ENCODE data around the gene DIS3L2.

The DIS3L2 gene

DNA sequence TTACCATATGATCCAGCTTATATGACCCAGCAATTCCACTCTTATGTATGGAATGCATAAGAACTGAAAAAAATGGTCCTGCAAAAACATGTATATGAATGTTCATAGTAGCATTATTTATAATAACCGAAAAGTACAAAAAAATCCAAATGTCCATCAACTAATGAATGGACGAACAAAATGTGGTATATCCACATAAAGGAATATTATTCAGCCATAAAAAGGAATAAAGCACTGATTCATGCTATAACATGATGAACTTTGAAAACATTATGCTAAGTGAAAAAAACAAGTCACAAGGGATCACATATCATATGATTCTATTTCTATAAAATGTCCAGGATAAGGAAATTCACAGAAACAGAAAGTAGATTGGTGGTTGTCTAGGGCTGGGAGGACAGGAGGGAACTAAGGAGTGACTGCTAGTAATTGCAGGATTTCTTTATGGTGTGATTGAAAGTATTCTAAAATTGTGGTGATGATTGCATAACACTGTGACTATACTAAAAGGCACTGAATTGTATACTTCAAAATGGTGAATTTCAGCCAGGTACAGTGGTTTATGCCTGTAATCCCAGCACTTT is 10.0 kb upstream of the DIS3L2 start:
- Histone ChIP-seq H3K27me3 (ENCODE audit: insufficient read depth, poor library complexity, severe bottlenecking) (no peaks in the 10 kb centered on the region), H3K4me3 (ENCODE audit: severe bottlenecking) (no peak overlapping the region), H3K4me1 (ENCODE audit: insufficient read depth, poor library complexity, severe bottlenecking) (no peaks in the 10 kb centered on the region), H3K36me3 (ENCODE audit: low read depth) (no peaks in the 10 kb centered on the region), H3K9me3 (ENCODE audit: severe bottlenecking) (no peaks in the 10 kb centered on the region), H3K27ac (ENCODE audit: poor library complexity, severe bottlenecking) (no peak overlapping the region)
- TF ChIP-seq, protein P1, sequence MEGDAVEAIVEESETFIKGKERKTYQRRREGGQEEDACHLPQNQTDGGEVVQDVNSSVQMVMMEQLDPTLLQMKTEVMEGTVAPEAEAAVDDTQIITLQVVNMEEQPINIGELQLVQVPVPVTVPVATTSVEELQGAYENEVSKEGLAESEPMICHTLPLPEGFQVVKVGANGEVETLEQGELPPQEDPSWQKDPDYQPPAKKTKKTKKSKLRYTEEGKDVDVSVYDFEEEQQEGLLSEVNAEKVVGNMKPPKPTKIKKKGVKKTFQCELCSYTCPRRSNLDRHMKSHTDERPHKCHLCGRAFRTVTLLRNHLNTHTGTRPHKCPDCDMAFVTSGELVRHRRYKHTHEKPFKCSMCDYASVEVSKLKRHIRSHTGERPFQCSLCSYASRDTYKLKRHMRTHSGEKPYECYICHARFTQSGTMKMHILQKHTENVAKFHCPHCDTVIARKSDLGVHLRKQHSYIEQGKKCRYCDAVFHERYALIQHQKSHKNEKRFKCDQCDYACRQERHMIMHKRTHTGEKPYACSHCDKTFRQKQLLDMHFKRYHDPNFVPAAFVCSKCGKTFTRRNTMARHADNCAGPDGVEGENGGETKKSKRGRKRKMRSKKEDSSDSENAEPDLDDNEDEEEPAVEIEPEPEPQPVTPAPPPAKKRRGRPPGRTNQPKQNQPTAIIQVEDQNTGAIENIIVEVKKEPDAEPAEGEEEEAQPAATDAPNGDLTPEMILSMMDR (IDR thresholded peaks at IDR 0.05; ENCODE audit: poor library complexity, severe bottlenecking) = no peak
- ATAC-seq (ENCODE audit: low read depth) (no peak), DNase-seq (ENCODE audit: low spot score) (no peak)

DNA sequence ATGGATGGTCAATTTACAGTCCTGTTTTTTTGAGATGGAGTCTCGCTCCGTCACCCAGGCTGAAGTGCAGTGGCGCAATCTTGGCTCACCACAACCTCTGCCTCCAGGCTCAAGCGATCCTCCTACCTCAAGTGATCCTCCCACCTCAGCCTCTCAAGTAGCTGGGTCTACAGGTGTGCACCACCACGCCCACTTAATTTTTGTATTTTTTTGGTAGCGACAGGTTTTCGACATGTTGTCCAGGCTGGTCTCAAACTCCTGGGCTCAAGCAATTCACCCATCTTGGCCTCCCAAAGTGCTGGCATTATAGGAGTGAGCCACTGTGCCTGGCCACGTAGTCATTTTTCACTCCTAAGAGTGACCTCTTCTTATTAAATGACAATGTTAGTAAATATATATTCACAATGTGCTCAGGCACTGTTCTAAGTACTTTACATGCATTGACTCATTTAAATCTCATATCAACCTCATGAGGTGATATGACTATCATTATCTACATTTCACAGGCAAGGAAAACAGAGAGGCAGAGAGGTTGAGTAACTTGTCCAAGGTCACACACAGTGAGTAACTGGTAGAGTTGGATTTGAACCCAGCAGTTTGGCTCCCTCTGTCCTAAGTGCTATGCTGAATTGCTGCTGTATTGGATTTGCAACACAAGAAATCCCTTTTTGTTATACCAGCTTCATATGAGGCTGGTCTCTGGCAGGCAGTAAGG is 5.6 kb upstream of the DIS3L2 start:
- no peaks in the 10 kb centered on the region for H3K27me3 ChIP-seq (ENCODE audit: insufficient read depth, poor library complexity, severe bottlenecking)
- ATAC-seq (ENCODE audit: low read depth) (no peak), DNase-seq (ENCODE audit: low spot score) (no peak)
- TF ChIP-seq, protein P1 (IDR thresholded peaks at IDR 0.05; ENCODE audit: poor library complexity, severe bottlenecking) = no peak
- H3K4me1 ChIP-seq (ENCODE audit: insufficient read depth, poor library complexity, severe bottlenecking) = peaks cover 3% of the 10 kb centered on the region
- H3K4me3 ChIP-seq (ENCODE audit: severe bottlenecking) = no peak overlapping the region
- H3K27ac ChIP-seq (ENCODE audit: poor library complexity, severe bottlenecking) = no peak overlapping the region
- no peaks in the 10 kb centered on the region for H3K9me3 ChIP-seq (ENCODE audit: severe bottlenecking)
- no peaks in the 10 kb centered on the region for H3K36me3 ChIP-seq (ENCODE audit: low read depth)

DNA sequence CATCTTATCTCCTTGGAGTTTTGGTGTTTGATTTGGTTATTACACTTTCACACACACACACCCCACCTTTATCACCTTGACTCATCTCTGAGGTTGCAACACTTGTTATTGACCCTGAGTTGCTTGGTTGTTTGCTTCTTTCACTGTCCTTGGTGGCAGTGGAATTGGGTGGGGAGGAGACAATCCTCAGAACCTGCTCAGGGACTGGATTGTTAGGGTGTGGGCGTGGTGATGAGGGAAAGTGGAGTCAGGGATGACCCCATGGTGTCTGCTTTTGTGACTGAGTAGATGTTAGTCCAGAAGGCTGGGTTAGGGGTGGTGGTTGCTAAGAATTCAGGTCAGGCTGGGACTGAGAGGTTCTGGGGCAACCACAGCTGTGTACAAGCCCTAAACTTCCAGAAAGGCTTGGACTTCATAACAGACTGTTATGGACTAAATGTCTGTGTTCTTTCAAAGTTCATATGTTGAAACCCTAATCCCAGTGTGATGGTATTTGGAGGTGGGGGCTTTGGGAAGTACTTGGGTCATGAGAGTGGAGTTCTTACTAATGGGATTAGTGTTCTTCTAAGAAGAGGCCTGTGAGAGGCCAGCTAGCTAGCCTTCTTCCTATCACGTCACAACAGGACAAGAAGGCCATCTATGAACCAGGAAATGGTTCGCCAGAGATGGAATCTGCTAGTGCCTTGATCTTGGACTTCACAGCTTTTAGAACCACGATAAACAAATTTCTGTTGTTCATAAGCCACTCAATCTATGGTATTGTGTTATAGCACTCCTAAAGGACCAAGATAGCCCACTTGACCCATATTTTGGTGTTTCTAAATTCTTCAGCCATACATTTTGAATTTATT is 3.4 kb upstream of the DIS3L2 start:
- no peak overlapping the region for H3K4me3 ChIP-seq (ENCODE audit: severe bottlenecking)
- TF ChIP-seq, protein P1 (IDR thresholded peaks at IDR 0.05; ENCODE audit: poor library complexity, severe bottlenecking) = no peak
- ATAC-seq (ENCODE audit: low read depth) = no peak

DNA sequence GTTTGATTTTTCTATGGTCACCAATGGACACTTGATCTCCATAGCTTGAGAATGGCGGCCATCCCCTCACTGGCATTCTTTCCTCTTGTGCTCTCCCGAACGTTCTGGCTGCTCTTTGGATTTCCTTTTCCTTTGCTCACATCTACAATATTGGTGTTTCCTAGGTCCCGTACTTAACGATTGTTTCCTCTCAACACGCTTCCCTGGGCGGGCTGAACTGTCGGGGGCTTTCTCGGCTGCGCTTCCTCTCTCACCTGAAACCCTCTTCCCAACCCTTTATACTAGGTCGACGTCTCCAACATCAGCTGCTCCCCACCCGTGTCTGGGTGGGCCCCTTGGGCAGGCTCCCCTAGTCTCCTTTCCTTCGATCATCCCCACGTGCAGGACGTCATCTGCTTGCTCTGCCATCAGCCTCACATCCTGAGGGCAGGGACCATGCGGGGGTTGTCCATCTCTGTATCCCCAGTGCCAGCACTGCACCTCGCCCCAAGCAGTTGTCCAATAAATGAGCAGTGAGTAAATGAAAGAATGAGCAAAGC is 634 bp upstream of the DIS3L2 start:
- peaks cover 8% of the 10 kb centered on the region for H3K4me1 ChIP-seq (ENCODE audit: insufficient read depth, poor library complexity, severe bottlenecking)
- H3K36me3 ChIP-seq (ENCODE audit: low read depth) = no peaks in the 10 kb centered on the region
- TF ChIP-seq, protein P1 (IDR thresholded peaks at IDR 0.05; ENCODE audit: poor library complexity, severe bottlenecking) = no peak
- H3K9me3 ChIP-seq (ENCODE audit: severe bottlenecking) = no peaks in the 10 kb centered on the region
- no peaks in the 10 kb centered on the region for H3K27me3 ChIP-seq (ENCODE audit: insufficient read depth, poor library complexity, severe bottlenecking)
- DNase-seq (ENCODE audit: low spot score) (no peak), ATAC-seq (ENCODE audit: low read depth) (no peak; the same call in 2 of the 3 replicates)
- peak overlapping the region; percentile 83 for H3K4me3 ChIP-seq (ENCODE audit: severe bottlenecking)
- peak overlapping the region; percentile 45 for H3K27ac ChIP-seq (ENCODE audit: poor library complexity, severe bottlenecking)

More for the DNA sequence above, 3.4 kb upstream of the DIS3L2 start:
- no peaks in the 10 kb centered on the region for H3K27me3 ChIP-seq (ENCODE audit: insufficient read depth, poor library complexity, severe bottlenecking)
- peaks cover 8% of the 10 kb centered on the region for H3K4me1 ChIP-seq (ENCODE audit: insufficient read depth, poor library complexity, severe bottlenecking)
- no peak for DNase-seq (ENCODE audit: low spot score)
- no peak overlapping the region for H3K27ac ChIP-seq (ENCODE audit: poor library complexity, severe bottlenecking)
- no peaks in the 10 kb centered on the region for H3K9me3 ChIP-seq (ENCODE audit: severe bottlenecking)
- H3K36me3 ChIP-seq (ENCODE audit: low read depth) = no peaks in the 10 kb centered on the region
